GM21576 (cell line): ENCODE data around the gene TIMM44.

Experiments used
- ATAC-seq: cut with Tn5 transposase; IDR thresholded peaks from one replicate; pipeline ENCODE4 v1.9.1; 2021; ENCODE audit warnings: mild to moderate bottlenecking, moderate library complexity; ENCODE audit not compliant: unreplicated experiment

Gene TIMM44

DNA sequence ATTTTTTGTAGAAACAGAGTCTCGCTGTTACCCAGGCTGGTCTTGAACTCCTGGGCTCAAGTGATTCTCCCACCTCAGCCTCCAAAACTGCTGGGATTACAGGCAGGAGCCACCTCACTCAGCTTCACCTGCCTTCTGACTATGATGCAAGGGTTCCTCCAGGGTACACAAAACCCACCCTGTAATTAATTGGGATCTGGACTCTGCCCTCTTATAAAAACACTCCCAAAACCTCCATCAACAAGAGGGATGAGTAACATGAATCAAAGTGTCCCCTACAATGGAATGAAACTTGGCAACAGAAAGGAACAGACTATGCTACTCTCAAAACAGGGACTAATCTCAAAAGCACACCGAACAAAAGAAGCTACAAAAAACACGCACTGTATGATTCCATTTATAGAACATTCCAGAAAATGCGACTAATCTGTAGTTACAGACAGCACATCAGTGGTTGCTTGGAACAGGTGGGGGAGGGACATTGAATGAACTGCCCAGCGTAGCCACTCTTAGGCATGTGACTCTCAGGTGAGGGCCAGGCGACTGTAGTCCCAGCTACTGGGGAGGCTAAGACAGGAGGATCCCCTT lies 66.1 kb downstream of the TIMM44 start:
- ATAC-seq = no peak
